Stimulated activated naive CD4-positive, alpha-beta T cell treated with Interleukin-2 at 50 U/mL for 16 hours (primary cell): Measurements from ENCODE around the gene FLACC1.
A peak's percentile ranks its signal among the peaks of the same experiment; 100 is the strongest.

ENCODE experiments used
- DNase-seq: peaks from one replicate; lab custom pipeline; 2025; lab: John Stamatoyannopoulos, UW

The FLACC1 gene

DNA sequence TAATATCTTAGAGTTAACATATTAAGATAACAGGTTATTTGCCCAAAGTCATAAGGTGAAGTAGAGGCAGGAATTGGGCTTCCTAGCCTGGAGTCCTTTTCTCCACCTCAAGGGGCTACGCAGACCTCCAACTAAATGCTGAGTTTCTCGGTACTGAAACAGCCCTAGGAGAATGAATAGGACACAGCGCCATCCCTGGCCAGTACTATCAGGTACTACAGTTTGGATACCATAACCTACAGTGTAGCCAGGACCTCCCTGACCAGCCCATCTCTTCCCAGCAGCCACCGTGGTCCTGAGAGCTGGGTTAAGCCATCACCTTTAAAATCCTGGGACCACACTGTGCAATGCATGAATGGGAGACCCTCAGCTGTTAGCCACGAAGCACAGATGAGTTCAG is 81.2 kb downstream of the FLACC1 start:
- no peak for DNase-seq

- no peak for DNase-seq
Observed at GRCh38 chr2:201275069-201275468, 82.1 kb downstream of the FLACC1 start.

DNA sequence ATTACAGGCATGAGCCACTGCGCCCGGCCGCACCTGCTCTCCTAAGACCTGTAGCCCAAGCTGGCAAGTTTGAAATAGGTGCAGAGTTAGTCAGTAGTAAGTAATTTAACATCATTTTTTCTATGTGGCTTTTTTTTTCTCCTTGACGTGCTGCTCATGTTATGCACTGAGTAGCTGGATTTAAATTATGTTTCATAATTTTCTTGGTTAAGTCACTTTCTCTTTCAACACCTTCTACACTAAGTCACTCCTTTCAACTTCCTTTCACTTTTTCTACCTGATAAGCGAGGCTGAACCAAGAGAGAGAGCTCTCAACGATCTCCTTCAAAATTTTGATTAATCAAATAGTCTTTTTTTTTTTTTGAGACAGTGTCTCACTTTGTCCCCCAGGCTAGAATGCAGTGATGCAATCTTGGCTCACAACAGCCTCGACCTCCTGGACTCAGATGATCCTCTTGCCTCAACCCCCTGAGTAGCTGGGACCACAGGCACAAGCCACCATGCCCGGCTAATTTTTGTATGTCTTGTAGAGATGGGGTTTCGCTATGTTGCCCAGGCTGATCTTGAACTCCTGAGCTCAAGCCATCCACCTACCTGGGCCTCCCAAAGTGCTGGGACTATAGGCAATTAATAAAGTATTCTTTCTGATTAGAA is 83.7 kb downstream of the FLACC1 start:
- no peak for DNase-seq

GRCh38 chr2:201271917-201272316 is 85.2 kb downstream of the FLACC1 start:
- no peak for DNase-seq

DNA sequence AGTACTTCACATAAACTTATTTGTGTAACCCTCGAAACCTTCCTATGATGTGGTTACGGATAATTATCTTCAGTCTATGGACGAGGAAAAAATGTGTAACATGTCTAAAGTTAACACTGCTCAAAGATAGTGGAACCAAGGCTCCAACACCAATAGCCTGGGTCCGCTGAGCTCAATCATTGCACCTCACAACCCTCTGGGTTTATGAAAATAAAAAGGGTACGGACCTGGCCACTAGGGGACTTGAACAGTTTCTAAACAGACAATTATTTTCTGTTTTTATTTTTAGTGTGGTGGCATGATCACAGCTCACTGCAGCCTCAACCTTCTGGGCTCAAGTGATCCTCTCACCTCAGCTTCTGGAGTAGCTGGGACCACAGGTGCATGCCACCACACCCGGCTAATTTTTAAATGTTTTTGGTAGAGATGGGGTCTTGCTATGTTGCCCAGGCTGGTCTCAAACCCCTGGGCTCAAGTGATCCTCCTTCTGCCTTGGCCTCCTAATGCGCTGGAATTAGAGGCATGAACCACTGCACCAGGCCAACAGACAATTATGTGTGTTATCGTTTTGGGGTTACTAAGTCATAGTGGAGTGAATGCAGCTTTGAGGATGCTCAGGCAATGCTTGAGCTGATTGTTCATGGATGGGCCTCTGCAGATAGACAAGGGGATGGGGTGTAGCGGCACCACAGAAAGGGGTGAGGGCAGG is 86.7 kb downstream of the FLACC1 start:
- DNase-seq: no peak

- DNase-seq: no peak
Observed at GRCh38 chr2:201269764-201270163, 87.4 kb downstream of the FLACC1 start.

DNA sequence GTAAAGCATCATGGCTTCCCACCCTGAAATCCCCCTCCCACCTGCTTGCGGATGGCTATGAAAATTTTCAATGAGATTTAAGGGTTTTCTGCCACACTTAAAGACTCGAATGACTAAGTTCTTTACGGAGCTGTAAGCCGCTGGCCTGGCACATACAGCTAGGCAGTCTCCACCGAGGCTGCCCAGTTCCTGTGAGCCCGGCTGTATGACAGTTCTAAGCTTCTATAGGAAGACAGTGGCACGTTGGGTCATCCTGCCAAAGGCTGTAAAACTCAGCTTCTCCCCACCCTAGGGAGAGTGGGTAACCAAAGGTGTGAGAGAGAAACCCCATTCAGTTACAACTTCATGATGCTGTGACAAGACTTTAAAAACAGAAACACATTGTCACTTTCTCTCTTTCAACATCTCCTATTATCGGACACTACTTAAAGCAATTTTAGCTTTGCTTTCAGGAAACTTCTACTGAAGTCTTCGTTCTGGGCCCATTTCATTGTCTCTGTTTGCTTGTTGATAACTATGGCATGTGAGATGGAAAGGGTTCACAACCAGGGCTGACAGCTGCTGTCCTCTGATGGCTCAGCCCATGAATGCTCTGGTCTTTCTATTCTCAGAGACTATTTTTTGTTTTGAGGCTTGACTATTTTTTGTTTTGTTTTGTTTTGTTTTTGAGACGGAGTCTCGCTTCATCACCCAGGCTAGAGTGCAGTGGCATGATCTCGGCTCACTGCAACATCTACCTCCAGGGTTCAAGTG is 89.7 kb downstream of the FLACC1 start:
- peak; percentile 34 for DNase-seq

DNA sequence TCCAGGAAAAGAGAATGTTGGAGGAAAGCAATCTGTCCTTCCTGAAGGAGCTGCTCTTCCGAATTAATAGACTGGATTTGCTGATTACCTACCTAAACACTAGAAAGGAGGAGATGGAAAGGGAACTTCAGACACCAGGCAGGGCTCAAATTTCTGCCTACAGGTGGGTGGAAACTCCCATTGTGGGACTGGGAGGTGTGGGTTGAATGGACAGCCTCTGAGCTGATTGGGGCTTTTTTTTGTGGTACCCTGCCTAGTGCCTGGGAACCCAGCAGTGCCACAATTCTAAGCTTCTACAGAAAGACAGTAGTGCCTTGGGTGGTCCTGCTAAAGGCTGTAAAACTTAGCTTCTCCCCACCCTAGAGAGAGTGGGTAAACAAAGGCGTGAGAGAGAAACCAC is 90.5 kb downstream of the FLACC1 start:
- DNase-seq: no peak

- no peak for DNase-seq
Observed at GRCh38 chr2:201264472-201265173, 92.5 kb downstream of the FLACC1 start.

DNA sequence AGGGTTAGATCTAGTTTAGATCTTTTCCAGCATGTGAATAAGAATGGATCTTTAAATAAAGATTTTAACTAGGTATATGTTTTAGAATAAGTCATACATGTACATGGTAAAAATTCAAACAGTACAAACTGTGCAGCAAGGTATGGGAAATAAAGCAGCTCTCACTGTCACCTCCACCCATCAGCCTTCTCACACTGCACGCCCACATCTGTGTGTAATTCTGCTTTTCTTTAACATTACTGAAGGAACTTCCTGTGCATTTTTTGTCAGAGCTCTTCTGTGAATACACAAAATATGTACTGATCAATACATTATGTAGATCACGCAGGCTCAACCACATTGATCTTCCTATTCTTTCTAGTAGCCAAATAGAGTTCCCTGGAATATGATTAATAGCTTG is 93.4 kb downstream of the FLACC1 start:
- peak; percentile 15 for DNase-seq

GRCh38 chr2:201262718-201263117 is 94.4 kb downstream of the FLACC1 start:
- DNase-seq: peak; percentile 10

DNA sequence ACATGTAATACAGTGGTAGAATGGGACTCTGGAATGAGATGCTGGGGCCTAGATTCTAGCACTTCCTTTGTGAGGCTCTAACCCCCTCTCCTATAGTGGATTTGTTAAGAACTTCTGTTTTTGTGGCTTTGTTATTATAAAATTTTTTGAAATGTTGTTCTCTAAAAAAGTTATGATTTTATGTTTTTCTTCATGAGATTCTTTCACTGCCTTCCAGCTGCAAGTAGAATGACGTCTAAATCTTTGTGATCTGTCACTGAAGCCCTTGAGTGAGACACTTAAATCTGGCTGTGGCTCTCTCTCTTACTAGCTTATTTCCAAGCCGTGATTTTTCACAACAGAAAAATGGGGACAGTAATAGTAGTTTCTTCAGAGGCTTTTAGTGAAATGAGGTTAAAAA is 95.2 kb downstream of the FLACC1 start:
- DNase-seq: no peak

DNA sequence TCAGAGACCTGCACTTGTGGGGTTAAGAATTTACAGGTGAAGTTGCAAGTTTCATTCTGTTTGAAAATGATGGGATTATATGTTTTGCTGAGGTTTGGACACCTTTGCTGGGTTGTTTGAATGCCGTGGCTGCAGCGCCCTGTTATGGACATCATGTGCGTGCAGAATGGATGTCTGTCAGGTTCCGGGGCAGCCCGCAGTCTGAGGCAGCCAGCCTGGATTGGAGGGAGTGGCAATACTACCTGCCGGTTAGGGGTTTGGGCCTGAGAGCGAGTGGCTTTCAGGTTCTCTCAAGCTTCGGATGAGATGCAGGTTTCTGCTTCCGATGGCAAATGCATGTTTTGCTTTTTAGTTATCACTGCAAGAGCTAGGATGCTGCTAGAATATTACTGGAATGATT is 95.7 kb downstream of the FLACC1 start:
- DNase-seq: peak; percentile 56

- DNase-seq: peak; percentile 50
Observed at GRCh38 chr2:201260302-201260800, 96.8 kb downstream of the FLACC1 start, which contains the start of gene CASP8. Gene CASP8, plus strand, starts transcription at chr2:201260536. Its CDS starts 5,951 bp downstream, at chr2:201266487.

GRCh38 chr2:201258666-201259615 is 98.2 kb downstream of the FLACC1 start:
- DNase-seq: no peak

GRCh38 chr2:201257956-201258665 is 99.0 kb downstream of the FLACC1 start:
- DNase-seq: peak; percentile 92

GRCh38 chr2:201257381-201257955 is 99.7 kb downstream of the FLACC1 start:
- peak; percentile 33 for DNase-seq

DNA sequence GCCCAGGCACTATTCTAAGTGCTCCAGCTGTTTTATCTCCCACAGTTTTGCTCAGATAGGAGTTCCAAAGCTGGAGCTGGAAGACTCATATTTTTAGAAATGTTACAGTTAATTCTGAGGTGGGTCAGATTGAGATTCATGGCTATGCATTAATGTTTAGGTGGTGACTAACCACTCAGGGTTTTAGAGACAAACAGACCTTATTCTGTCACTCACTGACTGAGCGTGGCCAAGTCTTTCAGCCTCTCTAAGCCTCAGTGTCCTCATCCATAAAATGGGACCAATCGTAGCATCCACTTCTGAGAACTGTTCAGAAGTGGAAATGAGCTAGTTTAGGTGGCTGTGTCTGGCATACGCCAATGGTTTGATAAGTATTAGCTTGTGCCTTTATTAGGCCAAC is 101.1 kb downstream of the FLACC1 start:
- no peak for DNase-seq

DNA sequence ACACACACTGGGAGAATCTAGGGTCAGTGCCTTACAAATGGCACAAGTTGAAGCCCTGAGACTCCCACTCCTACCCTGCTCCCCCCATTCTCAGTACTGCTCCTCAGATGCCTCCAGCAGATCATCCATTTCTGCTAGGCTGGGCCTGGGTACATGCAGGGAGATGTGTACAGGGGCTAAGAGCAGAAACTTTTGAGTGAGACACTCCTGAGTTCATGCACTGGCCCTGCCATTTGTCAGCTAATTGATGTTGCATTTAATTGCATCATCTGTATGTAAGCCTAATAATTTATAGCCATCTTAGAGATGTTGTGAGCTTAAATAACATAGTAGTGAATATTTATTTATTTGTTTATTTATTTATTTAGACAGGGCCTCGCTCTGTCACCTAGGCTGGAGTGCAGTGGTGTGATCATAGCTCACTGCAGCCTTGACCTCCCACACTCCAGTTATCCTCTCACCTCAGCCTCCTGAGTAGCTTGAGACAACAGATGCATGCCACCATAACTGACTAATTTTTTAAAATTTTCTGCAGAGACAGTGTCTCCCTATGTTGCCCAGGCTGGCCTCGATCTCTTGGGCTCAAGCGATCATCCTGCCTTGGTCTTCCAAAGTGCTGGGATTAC is 101.6 kb downstream of the FLACC1 start:
- no peak for DNase-seq
